Heart right ventricle (tissue), 16 donors: ENCODE results near the gene SH2D2A. TPM values are rescaled to one million over a fixed set of nuclear protein-coding genes. Genes with fewer than 3 reads are reported as not detected.

Experiments
- ATAC-seq, 8 donors: fragments of 200-7000 bp; cut with Tn5 transposase; one replicate each; pipeline ENCODE4 v1.9.1; 2020; ENCODE audit warnings: mild to moderate bottlenecking in 8 of 8, moderate library complexity in 8 of 8, moderate number of reproducible peaks in 1 of 8
- DNase-seq, 2 donors: peaks; one replicate each; pipeline ENCODE4 v3.0.0-alpha.2; 2020
- H3K27ac ChIP-seq, 10 donors: fragments of 200-600 bp; sonication (generic) in 2 of 10; one replicate each; pipeline versions ENCODE4 v1.5.0 to v1.8.0; 2020 to 2022; ENCODE audit warnings: mild to moderate bottlenecking in 3 of 10
- H3K27me3 ChIP-seq, 7 donors: fragments of 200-600 bp; one replicate each; pipeline ENCODE4 v1.8.0; 2021 to 2022; ENCODE audit warnings: mild to moderate bottlenecking in 2 of 7
- H3K36me3 ChIP-seq, 9 donors: fragments of 200-600 bp; sonication (generic) in 1 of 9; one replicate each; pipeline versions ENCODE4 v1.5.0 to v1.8.0; 2020 to 2022; ENCODE audit warnings: mild to moderate bottlenecking in 2 of 9
- H3K4me1 ChIP-seq, 9 donors: fragments of 200-600 bp; sonication (generic) in 1 of 9; one replicate each; pipeline versions ENCODE4 v1.5.0 to v1.8.0; 2020 to 2022; ENCODE audit warnings: mild to moderate bottlenecking in 4 of 9
- H3K4me3 ChIP-seq, 10 donors: fragments of 200-600 bp; sonication (generic) in 2 of 10; one replicate each; pipeline versions ENCODE4 v1.5.0 to v1.8.0; 2020 to 2022; ENCODE audit warnings: mild to moderate bottlenecking in 7 of 10, moderate library complexity in 2 of 10
- H3K9me3 ChIP-seq, 11 donors: fragments of 200-600 bp in 10 of 11; sonication (generic) in 2 of 11; one replicate each; pipeline versions ENCODE4 v1.5.0 to v1.8.0; 2013 to 2022; ENCODE audit warnings: mild to moderate bottlenecking in 2 of 11, control low read depth in 1 of 11, moderate library complexity in 1 of 11
- WGBS, 2 donors: extraction: QIAGEN DNeasy Blood & Tissue Kit; methylation state at CpG; one replicate each; pipeline ENCODE4 v1.1.7; 2013; ENCODE audit warnings: inconsistent platforms in 1 of 2; 5-methylcytosine and 5-hydroxymethylcytosine counted together
- intact Hi-C, 10 donors: fragments of 100-400 bp; cut with DNase I; formaldehyde crosslinking; loops; one replicate each; pipeline versions ENCODE4 v1.11.1 to v1.14.2; 2022
- polyA plus RNA-seq, 2 donors: library from polyadenylated mRNA; stranded (reverse); fragments of 200-250 nt; gene quantifications; one replicate each; pipeline ENCODE4 v1.2.3, GENCODE V29; 2013
- total RNA-seq, 10 donors: library from RNA; stranded (reverse); fragmentation: NEBNext Ultra II Directional in 3 of 10; extraction: Animal tissue kit (Norgen Biotek cat#: 25700) in 3 of 10; gene quantifications; one replicate each; pipeline versions ENCODE4 v1.2.1 to v1.2.4, GENCODE V29; 2021 to 2023
- TF ChIP-seq, protein P1 (sequence below), 9 donors: fragments of 200-600 bp; sonication (generic) in 2 of 9; IDR thresholded peaks; one replicate each; pipeline versions ENCODE4 v1.5.0 to v1.8.0; 2021 to 2022; ENCODE audit warnings: antibody characterized with exemption in 9 of 9, mild to moderate bottlenecking in 5 of 9, moderate library complexity in 1 of 9
- donor health status: Arrhythmogenic right ventricular cardiomyopathy.
- donor health status: ischemic (EF 13 %, LVEDD 7.1; RV severe dilation, severe dysfunction).
- donor health status: healthy with polysubstance abuse.
- donor health status: DM: no; HTN: yes; CAD: no.
- donor health status: DM: no; HTN: no; CAD: no.
- donor health status: ischemic (EF 25% LVEDD 6.9; RV normal size, moderate dysfunction).
- donor health status: ischemic (EF 25% LVEDD 5.7; RV mildly dilated, moderate dysfunction).
- donor health status: healthy.
- donor health status: DM: yes; HTN: yes; CAD: no.
- donor health status: Ischemic cardiomyopathy.
- donor health status: ischemic (EF 35%, LVEDD 5.7; RV mildly dilated, moderate dysfunction).
- donor health status: nonischemic (EF 11% LVEDD 7.7; RV severe dilation, severe dysfunction).
- donor health status: DM: yes; HTN: yes; CAD: no.
- donor health status: PGD.
- donor health status: ischemic (EF 29% LVEDD 5.4; RV normal size, mild dysfunction).
- donor health status: nonischemic (EF 23%, LVEDD 6.1; RV moderate dilation, normal function).

SH2D2A gene
- total and polyA plus RNA-seq, 12 donors = 0.50 to 4.4 (median 0.81) TPM; not detected in 1

DNA sequence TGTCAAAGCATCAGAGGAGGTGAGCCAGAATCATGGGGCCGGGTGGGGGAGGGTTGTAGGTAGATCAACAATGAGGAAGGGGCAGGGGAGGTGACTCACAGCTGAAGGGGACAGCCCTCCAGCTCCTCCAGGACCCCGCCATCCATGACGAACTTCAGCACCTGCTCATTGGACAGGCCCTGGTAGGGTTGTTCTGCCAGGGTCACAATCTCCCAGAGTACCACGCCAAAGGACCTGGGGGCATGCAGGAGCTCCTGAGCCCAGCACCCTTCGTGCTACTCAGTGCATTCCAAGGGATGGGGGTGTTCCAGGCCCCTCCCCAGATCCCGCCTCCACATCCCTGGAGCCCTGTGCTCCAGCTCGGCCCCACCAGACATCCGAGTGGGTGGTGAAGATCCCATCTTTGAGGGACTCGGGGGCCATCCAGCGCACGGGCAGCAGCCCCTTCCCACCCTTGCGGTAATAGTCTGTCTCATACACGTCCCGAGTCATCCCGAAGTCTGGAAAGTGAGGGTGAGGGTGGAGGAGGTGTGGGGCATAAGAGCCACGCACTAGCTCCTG, 24.7 kb upstream of the SH2D2A start:
- H3K27me3 ChIP-seq = peaks cover 3 to 79% (median 69%) of the 10 kb centered on the region in 7 donors
- ATAC-seq (no peak), DNase-seq (no peak)
- H3K36me3 ChIP-seq = no peaks in the 10 kb centered on the region
- H3K9me3 ChIP-seq = no peaks in the 10 kb centered on the region
- TF ChIP-seq, protein P1, sequence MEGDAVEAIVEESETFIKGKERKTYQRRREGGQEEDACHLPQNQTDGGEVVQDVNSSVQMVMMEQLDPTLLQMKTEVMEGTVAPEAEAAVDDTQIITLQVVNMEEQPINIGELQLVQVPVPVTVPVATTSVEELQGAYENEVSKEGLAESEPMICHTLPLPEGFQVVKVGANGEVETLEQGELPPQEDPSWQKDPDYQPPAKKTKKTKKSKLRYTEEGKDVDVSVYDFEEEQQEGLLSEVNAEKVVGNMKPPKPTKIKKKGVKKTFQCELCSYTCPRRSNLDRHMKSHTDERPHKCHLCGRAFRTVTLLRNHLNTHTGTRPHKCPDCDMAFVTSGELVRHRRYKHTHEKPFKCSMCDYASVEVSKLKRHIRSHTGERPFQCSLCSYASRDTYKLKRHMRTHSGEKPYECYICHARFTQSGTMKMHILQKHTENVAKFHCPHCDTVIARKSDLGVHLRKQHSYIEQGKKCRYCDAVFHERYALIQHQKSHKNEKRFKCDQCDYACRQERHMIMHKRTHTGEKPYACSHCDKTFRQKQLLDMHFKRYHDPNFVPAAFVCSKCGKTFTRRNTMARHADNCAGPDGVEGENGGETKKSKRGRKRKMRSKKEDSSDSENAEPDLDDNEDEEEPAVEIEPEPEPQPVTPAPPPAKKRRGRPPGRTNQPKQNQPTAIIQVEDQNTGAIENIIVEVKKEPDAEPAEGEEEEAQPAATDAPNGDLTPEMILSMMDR (IDR thresholded peaks at IDR 0.05) = no peak
- WGBS, 2 donors = 78 to 81% methylated on average over 16 of the region's 16 CpGs
- intact Hi-C loops = loop anchor here in 3 of 10 donors (2.0 to 10.0 kb wide), 3 partner anchors 41 to 86 kb away; partner anchors contain the start of gene LRRC71 (in 1 of the 3)
- no peak overlapping the region for H3K4me3 ChIP-seq
- peaks cover 0 to 7% (median 5%) of the 10 kb centered on the region in 9 donors for H3K4me1 ChIP-seq
- no peak overlapping the region for H3K27ac ChIP-seq

DNA sequence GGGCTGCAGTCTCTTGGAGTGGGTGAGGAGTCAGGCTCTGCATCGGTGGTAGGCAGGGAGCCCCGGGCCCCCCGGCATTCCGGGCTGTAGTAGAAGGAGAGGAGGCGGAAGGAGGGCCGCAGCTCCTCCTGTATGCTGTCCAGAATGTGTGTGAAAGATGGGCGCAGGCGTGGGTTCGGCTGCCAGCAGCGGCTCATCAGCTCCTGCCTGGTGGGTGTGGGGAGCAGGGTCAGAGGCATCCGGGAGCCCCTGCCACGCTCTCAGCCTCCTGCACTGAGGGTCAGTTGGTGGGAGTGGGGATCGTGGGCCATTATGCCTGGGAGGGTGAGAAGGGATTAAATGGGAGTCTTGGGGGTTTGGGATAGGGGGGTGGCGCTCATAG, 24.2 kb upstream of the SH2D2A start:
- 66 to 67% methylated on average over 14 of the region's 14 CpGs for WGBS, 2 donors
- H3K36me3 ChIP-seq = no peaks in the 10 kb centered on the region
- TF ChIP-seq, protein P1 (IDR thresholded peaks at IDR 0.05) = no peak
- no peak for DNase-seq
- H3K27me3 ChIP-seq = peaks cover 3 to 81% (median 64%) of the 10 kb centered on the region in 7 donors
- ATAC-seq = no peak
- no peaks in the 10 kb centered on the region for H3K9me3 ChIP-seq
- no peak overlapping the region for H3K4me3 ChIP-seq
- intact Hi-C loops = loop anchor here in 3 of 10 donors (2.0 to 10.0 kb wide), 3 partner anchors 42 to 86 kb away; partner anchors contain the start of gene LRRC71 (in 1 of the 3)
- H3K4me1 ChIP-seq = peaks cover 0 to 7% (median 5%) of the 10 kb centered on the region in 9 donors
- H3K27ac ChIP-seq = no peak overlapping the region

DNA sequence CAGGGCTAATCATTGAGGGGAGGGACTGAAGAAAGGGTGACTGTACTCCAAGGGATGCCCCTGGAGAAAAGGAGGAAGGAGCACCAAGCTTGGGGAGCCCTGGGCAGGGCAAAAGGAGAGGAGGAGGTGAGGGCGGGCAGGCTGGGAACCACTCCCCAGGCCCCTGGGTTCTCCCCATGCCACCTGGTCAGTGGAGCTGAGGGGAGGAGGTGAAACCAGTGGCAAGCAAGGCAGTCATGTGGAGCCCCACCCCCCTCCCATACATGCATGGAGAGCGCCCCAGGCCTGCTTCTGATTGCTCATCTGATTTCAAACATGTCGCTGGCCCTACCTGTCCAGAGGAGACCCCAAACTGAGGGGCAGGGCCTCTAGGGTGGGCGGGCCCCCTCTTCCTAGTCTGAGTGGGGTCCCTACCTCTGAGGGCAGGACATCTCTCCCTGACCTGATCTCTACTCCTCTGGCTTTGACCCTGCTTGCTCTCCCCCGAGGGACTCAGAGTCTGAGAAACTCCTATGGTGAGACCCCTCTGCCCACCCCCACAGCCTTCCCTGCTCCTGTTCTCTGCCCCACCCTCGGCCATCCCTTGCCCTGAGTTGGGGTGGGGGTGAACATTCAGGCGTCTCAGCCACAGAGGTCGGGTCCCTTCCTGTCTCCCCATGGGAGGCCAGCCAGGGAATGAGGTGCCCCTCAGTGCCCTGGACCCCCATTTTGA, 23.7 kb upstream of the SH2D2A start:
- H3K9me3 ChIP-seq = no peaks in the 10 kb centered on the region
- TF ChIP-seq, protein P1 (IDR thresholded peaks at IDR 0.05) = no peak

DNA sequence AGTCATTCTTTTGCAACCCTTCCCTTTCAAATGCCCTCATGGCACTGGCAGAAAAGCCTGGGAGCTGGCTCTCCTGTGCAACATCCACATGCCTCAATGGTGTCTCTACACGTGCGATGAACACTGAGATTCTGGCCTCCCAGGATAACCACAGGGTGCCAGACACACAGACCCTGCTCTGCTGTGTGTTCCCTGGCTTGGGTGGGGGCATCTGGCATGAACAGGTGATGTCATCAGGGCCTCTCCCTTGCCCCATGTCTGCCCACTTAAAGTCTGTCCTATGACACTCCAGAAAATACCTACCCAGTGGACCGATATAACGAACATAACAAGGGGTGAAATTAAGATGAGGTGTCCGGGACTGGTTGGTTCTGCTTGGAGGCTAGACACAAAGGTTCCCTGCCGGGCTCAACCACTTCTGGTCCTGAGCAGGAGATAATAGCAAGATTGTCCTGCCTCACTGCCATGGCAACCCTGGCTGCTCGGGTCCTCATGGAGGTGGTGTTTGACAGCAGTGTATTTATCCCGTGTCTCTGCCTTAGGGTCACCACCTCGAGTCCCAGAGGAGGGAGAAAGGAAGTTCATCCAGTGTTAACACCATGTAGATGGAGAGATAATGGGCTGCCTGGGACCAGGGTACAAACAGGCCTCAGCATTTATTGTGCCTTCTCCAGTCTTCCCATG, 22.9 kb upstream of the SH2D2A start:
- H3K9me3 ChIP-seq = no peaks in the 10 kb centered on the region
- ATAC-seq (no peak), DNase-seq (no peak)
- no peaks in the 10 kb centered on the region for H3K36me3 ChIP-seq
- TF ChIP-seq, protein P1 (IDR thresholded peaks at IDR 0.05) = no peak
- no peak overlapping the region for H3K27ac ChIP-seq
- peaks cover 0 to 5% (median 0%) of the 10 kb centered on the region in 9 donors for H3K4me1 ChIP-seq
- H3K4me3 ChIP-seq = no peak overlapping the region
- intact Hi-C loops = loop anchor here in 6 of 10 donors (1.0 to 10.0 kb wide), 8 partner anchors 21 to 88 kb away; partner anchors contain the start of genes NTRK1 (in 3 of the 6) and LRRC71 (in 2 of the 6)
- peaks cover 0 to 73% (median 51%) of the 10 kb centered on the region in 7 donors for H3K27me3 ChIP-seq
- WGBS, 2 donors = 38% methylated on average over 9 of the region's 9 CpGs

More for the DNA sequence above, 23.7 kb upstream of the SH2D2A start:
- 63 to 70% methylated on average over 8 of the region's 8 CpGs for WGBS, 2 donors
- ATAC-seq (no peak), DNase-seq (no peak)
- Histone ChIP-seq H3K27me3 (peaks cover 0 to 77% (median 59%) of the 10 kb centered on the region in 7 donors), H3K36me3 (no peaks in the 10 kb centered on the region), H3K4me3 (no peak overlapping the region), H3K4me1 (peaks cover 0 to 7% (median 5%) of the 10 kb centered on the region in 9 donors), H3K27ac (no peak overlapping the region)
- intact Hi-C loops = loop anchor here in 3 of 10 donors (2.0 to 10.0 kb wide), 3 partner anchors 42 to 87 kb away; partner anchors contain the start of gene LRRC71 (in 1 of the 3)
